H9 (cell line): Measurements from ENCODE around the gene ZMAT3. TPM values are rescaled to one million over a fixed set of nuclear protein-coding genes. Genes with fewer than 3 reads are reported as not detected.

Experiments
- DNase-seq: peaks from one replicate; pipeline ENCODE4 v3.0.0-alpha.2; 2017
- H2AFZ ChIP-seq: one replicate; pipeline ENCODE4 v1.6.1; 2013; ENCODE audit warnings: mild to moderate bottlenecking, low read length, control low read depth, moderate library complexity
- H2AK5ac ChIP-seq: 2 replicates; pipeline ENCODE4 v1.6.1; 2013; ENCODE audit warnings: low read length, control low read depth, mixed read lengths; ENCODE audit not compliant: insufficient read length
- H2BK120ac ChIP-seq: one replicate; pipeline ENCODE4 v1.6.1; 2013; ENCODE audit warnings: low read depth, mild to moderate bottlenecking, low read length, control low read depth, inconsistent platforms; ENCODE audit not compliant: poor library complexity, severe bottlenecking
- H2BK12ac ChIP-seq: 2 replicates; pipeline ENCODE4 v1.6.1; 2013; ENCODE audit warnings: low read length, control low read depth, mixed read lengths, low read depth; ENCODE audit not compliant: insufficient read length
- H2BK15ac ChIP-seq: 2 replicates; pipeline ENCODE4 v1.6.1; 2013; ENCODE audit warnings: low read depth, low read length, control low read depth
- H2BK20ac ChIP-seq: one replicate; pipeline ENCODE4 v1.6.1; 2013; ENCODE audit warnings: low read depth, mild to moderate bottlenecking, low read length, control low read depth, inconsistent platforms; ENCODE audit not compliant: poor library complexity, severe bottlenecking
- H2BK5ac ChIP-seq: 2 replicates; pipeline ENCODE4 v1.6.1; 2013; ENCODE audit warnings: low read length, control low read depth, mixed read lengths; ENCODE audit not compliant: insufficient read length
- H3K14ac ChIP-seq: 2 replicates; pipeline ENCODE4 v1.6.1; 2013; ENCODE audit warnings: low read length, control low read depth; ENCODE audit not compliant: insufficient read depth
- H3K18ac ChIP-seq: 2 replicates; pipeline ENCODE4 v1.6.1; 2013; ENCODE audit warnings: low read depth, mild to moderate bottlenecking, mixed read lengths, low read length, control low read depth; ENCODE audit not compliant: insufficient read length
- H3K23ac ChIP-seq: 2 replicates; pipeline ENCODE4 v1.6.1; 2013; ENCODE audit warnings: low read length, control low read depth, mixed read lengths, low read depth; ENCODE audit not compliant: insufficient read length
- H3K23me2 ChIP-seq: 2 replicates; pipeline ENCODE4 v1.6.1; 2013; ENCODE audit warnings: low read depth, mild to moderate bottlenecking, mixed read lengths, low read length, control low read depth; ENCODE audit not compliant: insufficient read length, poor library complexity, severe bottlenecking
- H3K27ac ChIP-seq: 2 replicates; pipeline ENCODE4 v1.5.1; 2013; ENCODE audit warnings: low read length, control low read depth, mixed read lengths, low read depth; ENCODE audit not compliant: insufficient read length
- H3K27me3 ChIP-seq: 2 replicates; pipeline ENCODE4 v1.6.1; 2013; ENCODE audit warnings: low read length, control low read depth, inconsistent platforms; ENCODE audit not compliant: insufficient read depth
- H3K4ac ChIP-seq: 2 replicates; pipeline ENCODE4 v1.6.1; 2013; ENCODE audit warnings: low read depth, mild to moderate bottlenecking, control low read depth, inconsistent platforms, low read length, moderate library complexity
- H3K4me1 ChIP-seq: 2 replicates; pipeline ENCODE4 v1.6.1; 2013; ENCODE audit warnings: low read length, control low read depth, inconsistent platforms; ENCODE audit not compliant: insufficient read depth
- H3K4me2 ChIP-seq: 2 replicates; pipeline ENCODE4 v1.6.1; 2013; ENCODE audit warnings: low read length, control low read depth, mixed read lengths; ENCODE audit not compliant: insufficient read length, insufficient read depth
- H3K56ac ChIP-seq: 2 replicates; pipeline ENCODE4 v1.6.1; 2013; ENCODE audit warnings: low read depth, mild to moderate bottlenecking, mixed read lengths, low read length, control low read depth; ENCODE audit not compliant: insufficient read length
- H3K79me1 ChIP-seq: 2 replicates; pipeline ENCODE4 v1.6.1; 2013; ENCODE audit warnings: low read depth, mild to moderate bottlenecking, moderate library complexity, low read length, control low read depth, inconsistent platforms; ENCODE audit not compliant: insufficient read depth, poor library complexity, severe bottlenecking
- H3K79me2 ChIP-seq: 2 replicates; pipeline ENCODE4 v1.6.1; 2013; ENCODE audit warnings: low read length, control low read depth, inconsistent platforms; ENCODE audit not compliant: insufficient read depth
- H3K9ac ChIP-seq: 2 replicates; pipeline ENCODE4 v1.6.1; 2013; ENCODE audit warnings: low read length, control low read depth, mixed read lengths; ENCODE audit not compliant: insufficient read length; ENCODE audit errors: extremely low read depth
- H3K9me3 ChIP-seq: one replicate; pipeline ENCODE4 v1.6.1; 2013; ENCODE audit warnings: low read depth, low read length, inconsistent platforms; ENCODE audit not compliant: control insufficient read depth
- H3T11ph ChIP-seq: one replicate; pipeline ENCODE4 v1.6.1; 2013; ENCODE audit warnings: mild to moderate bottlenecking, low read length, control low read depth, inconsistent platforms
- H4K20me1 ChIP-seq: one replicate; pipeline ENCODE4 v1.6.1; 2013; ENCODE audit not compliant: control insufficient read depth, insufficient read length, insufficient read depth
- H4K5ac ChIP-seq: 2 replicates; pipeline ENCODE4 v1.6.1; 2013; ENCODE audit warnings: low read depth, mild to moderate bottlenecking, mixed read lengths, low read length, control low read depth; ENCODE audit not compliant: insufficient read length
- H4K8ac ChIP-seq: replicated peaks from 2 replicates; pipeline ENCODE4 v1.6.1; 2013; ENCODE audit warnings: low read length, control low read depth, mixed read lengths, low read depth; ENCODE audit not compliant: insufficient read length
- H4K91ac ChIP-seq: 2 replicates; pipeline ENCODE4 v1.6.1; 2013; ENCODE audit warnings: low read depth, mild to moderate bottlenecking, moderate library complexity, mixed read lengths, low read length, control low read depth; ENCODE audit not compliant: insufficient read length
- H3K27ac Mint-ChIP-seq, 3 experiments: 2 replicates in 2 of 3; 3 replicates in 1 of 3; pipeline ENCODE4 v1.8.0; 2020 to 2021; ENCODE audit warnings: mixed read lengths in 3 of 3, mild to moderate bottlenecking in 1 of 3, moderate library complexity in 1 of 3
- H3K27me3 Mint-ChIP-seq: 2 replicates; pipeline ENCODE4 v1.8.0; 2021; ENCODE audit warnings: low read depth, mild to moderate bottlenecking, moderate library complexity, mixed read lengths
- H3K36me3 Mint-ChIP-seq, 3 experiments: 2 replicates in 2 of 3; 3 replicates in 1 of 3; pipeline ENCODE4 v1.8.0; 2020 to 2021; ENCODE audit warnings: low read depth in 3 of 3, mixed read lengths in 3 of 3; ENCODE audit not compliant: insufficient read depth in 1 of 3
- H3K4me1 Mint-ChIP-seq, 2 experiments: 2 replicates each; pipeline ENCODE4 v1.8.0; 2020; ENCODE audit warnings: mixed read lengths in 2 of 2
- H3K4me3 Mint-ChIP-seq, 2 experiments: 2 replicates in 1 of 2; 3 replicates in 1 of 2; pipeline ENCODE4 v1.8.0; 2020 to 2021; ENCODE audit warnings: mild to moderate bottlenecking in 2 of 2, mixed read lengths in 2 of 2, moderate library complexity in 1 of 2
- H3K9me3 Mint-ChIP-seq, 2 experiments: 2 replicates in 1 of 2; 3 replicates in 1 of 2; pipeline ENCODE4 v1.8.0; 2020; ENCODE audit warnings: mild to moderate bottlenecking in 2 of 2, mixed read lengths in 2 of 2, moderate library complexity in 1 of 2
- CTCF ChIP-seq: fragments of 200-600 bp; sonication (generic); conservative IDR thresholded peaks from 3 replicates; pipeline ENCODE4 v1.8.0; 2021; ENCODE audit warnings: antibody characterized with exemption, mild to moderate bottlenecking
- WGBS: extraction: QIAGEN DNeasy Blood & Tissue Kit; methylation state at CpG from one replicate; pipeline ENCODE4 v1.1.7; 2013; ENCODE audit warnings: missing lambda C conversion rate, low lambda C conversion rate, mixed read lengths; ENCODE audit not compliant: insufficient read length; ENCODE audit errors: extremely low coverage; 5-methylcytosine and 5-hydroxymethylcytosine counted together
- long read RNA-seq: library from polyadenylated mRNA; unstranded; transcript quantifications from one replicate; pipeline ENCODE4 v2.0.0, GENCODE V29; 2020
- total RNA-seq: library from RNA; stranded (reverse); gene quantifications from 2 replicates; pipeline ENCODE4 v1.2.1, GENCODE V29; 2021

Gene ZMAT3
- 9.4 and 10.5 TPM in 2 replicates for total RNA-seq
- long read RNA-seq, partial matches to known transcripts: 12 of 15 reads
- long read RNA-seq, other reads (novel, unspliced or antisense): 3 of 15 reads

- no peak within 1 kb of the TSS for H3K56ac ChIP-seq
- no peak within 1 kb of the TSS for H2BK20ac ChIP-seq
- H3K27me3 Mint-ChIP-seq: 0 out of 2 replicates have a peak, but pooled peaks cover 1% of the 10 kb centered on the region
- no peak within 1 kb of the TSS for H3K23ac ChIP-seq
- H3K27me3 ChIP-seq: no peaks in the 10 kb centered on the region
- peak within 1 kb of the TSS; percentile 90 for H3K4me2 ChIP-seq
- WGBS: no CpG with 5 or more reads among the region's 80 CpGs
- no peak within 1 kb of the TSS for H2BK12ac ChIP-seq
- H2BK15ac ChIP-seq: no peak within 1 kb of the TSS
- H3T11ph ChIP-seq: no peak within 1 kb of the TSS
- H3K36me3 Mint-ChIP-seq: peaks cover 0 to 14% (median 0%) of the 10 kb centered on the region in 3 experiments; a peak in 2 of 7 replicates
- no peak within 1 kb of the TSS for H2AK5ac ChIP-seq
- no peaks in the 10 kb centered on the region for H3K9me3 ChIP-seq
- H3K4me1 ChIP-seq: no peaks in the 10 kb centered on the region
- peak within 1 kb of the TSS; percentile 95 for H3K4me3 Mint-ChIP-seq
- no peaks in the 10 kb centered on the region for H3K9me3 Mint-ChIP-seq
- H3K4me1 Mint-ChIP-seq: peaks cover 7 to 15% of the 10 kb centered on the region in 2 experiments
- H3K4ac ChIP-seq: no peak within 1 kb of the TSS
- no peak within 1 kb of the TSS for H3K27ac ChIP-seq
- peaks cover 11% of the 10 kb centered on the region for H3K23me2 ChIP-seq
- H4K91ac ChIP-seq: no peak within 1 kb of the TSS
- H4K8ac ChIP-seq: no peak within 1 kb of the TSS
- H2BK120ac ChIP-seq: no peak within 1 kb of the TSS
- peak within 1 kb of the TSS in 1 of 3 experiments; percentile 87; a peak in 2 of 7 replicates for H3K27ac Mint-ChIP-seq
- peak within 1 kb of the TSS; percentile 7 for H2AFZ ChIP-seq
- H3K14ac ChIP-seq: peak within 1 kb of the TSS; percentile 71; the same call in 1 of the 2 replicates
- no peaks in the 10 kb centered on the region for H4K20me1 ChIP-seq
- no peak for TF ChIP-seq CTCF
- no peak within 1 kb of the TSS for H2BK5ac ChIP-seq
- no peaks in the 10 kb centered on the region for H3K79me1 ChIP-seq
- H3K79me2 ChIP-seq: no peaks in the 10 kb centered on the region
- H3K18ac ChIP-seq: peak within 1 kb of the TSS; percentile 38
- H3K9ac ChIP-seq: peak within 1 kb of the TSS; percentile 39
- peak; percentile 86 for DNase-seq
- no peak within 1 kb of the TSS for H4K5ac ChIP-seq
These were observed at the start of gene ZMAT3 for GRCh38 chr3:179071323-179072099. TSS of gene ZMAT3 (minus strand) at chr3:179071809. CDS start at chr3:179067752, 4,057 bp downstream.
